ENCODE data around the gene HAUS5.
"Not testable (repeated sequence)": the region's sequence is repeated elsewhere in the genome, so short reads cannot be mapped to it uniquely, and the experiment has no call there.

Gene HAUS5

GRCh38 chr19:35596366-35596999, 16.1 kb upstream of the HAUS5 start:
- Histone ChIP-seq H3F3A (ENCODE audit: insufficient read depth, low read length) (no peaks in the 10 kb centered on the region), H3K36me3 (ENCODE audit: insufficient read depth, low read length) (no peaks in the 10 kb centered on the region), H3K4me1 (ENCODE audit: insufficient read depth, low read length, severe bottlenecking) (no peaks in the 10 kb centered on the region), H3K27me3 (ENCODE audit: insufficient read depth, low read length) (no peaks in the 10 kb centered on the region), H3K4me2 (ENCODE audit: low read length) (no peak overlapping the region), H3K27ac (ENCODE audit: low read depth, low read length, poor library complexity, severe bottlenecking) (no peak overlapping the region), H2AFZ (ENCODE audit: low read length) (no peak overlapping the region), H3K9me2 (ENCODE audit: low read depth, low read length) (no peaks in the 10 kb centered on the region), H3K4me3 (ENCODE audit: low read depth, low read length, poor library complexity, severe bottlenecking) (no peak overlapping the region), H3K79me2 (ENCODE audit: insufficient read depth, low read length) (no peaks in the 10 kb centered on the region), H3K9ac (ENCODE audit: low read length) (no peak overlapping the region), H3K9me3 (ENCODE audit: low read length) (no peaks in the 10 kb centered on the region), H4K20me1 (ENCODE audit: insufficient read depth, low read length) (no peaks in the 10 kb centered on the region)
- TF ChIP-seq EZH2 (IDR thresholded peaks at IDR 0.05; ENCODE audit: borderline replicate concordance, low read length) (no peak), CTCF (IDR thresholded peaks at IDR 0.05; ENCODE audit: low read length) (no peak)

- no peak overlapping the region for H3K27ac ChIP-seq (ENCODE audit: low read depth, low read length, poor library complexity, severe bottlenecking)
- H3K79me2 ChIP-seq (ENCODE audit: insufficient read depth, low read length) = no peaks in the 10 kb centered on the region
- H3K9me2 ChIP-seq (ENCODE audit: low read depth, low read length) = no peaks in the 10 kb centered on the region
- no peaks in the 10 kb centered on the region for H3K36me3 ChIP-seq (ENCODE audit: insufficient read depth, low read length)
- H3F3A ChIP-seq (ENCODE audit: insufficient read depth, low read length) = no peaks in the 10 kb centered on the region
- no peaks in the 10 kb centered on the region for H4K20me1 ChIP-seq (ENCODE audit: insufficient read depth, low read length)
- H2AFZ ChIP-seq (ENCODE audit: low read length) = no peak overlapping the region
- H3K4me2 ChIP-seq (ENCODE audit: low read length) = no peak overlapping the region
- H3K9me3 ChIP-seq (ENCODE audit: low read length) = no peaks in the 10 kb centered on the region
- H3K4me1 ChIP-seq (ENCODE audit: insufficient read depth, low read length, severe bottlenecking) = no peaks in the 10 kb centered on the region
- TF ChIP-seq EZH2 (IDR thresholded peaks at IDR 0.05; ENCODE audit: borderline replicate concordance, low read length) (no peak), CTCF (IDR thresholded peaks at IDR 0.05; ENCODE audit: low read length) (no peak)
- H3K27me3 ChIP-seq (ENCODE audit: insufficient read depth, low read length) = no peaks in the 10 kb centered on the region
- no peak overlapping the region for H3K4me3 ChIP-seq (ENCODE audit: low read depth, low read length, poor library complexity, severe bottlenecking)
- no peak overlapping the region for H3K9ac ChIP-seq (ENCODE audit: low read length)
These were observed 10.6 kb upstream of the HAUS5 start for GRCh38 chr19:35601971-35602370.

DNA sequence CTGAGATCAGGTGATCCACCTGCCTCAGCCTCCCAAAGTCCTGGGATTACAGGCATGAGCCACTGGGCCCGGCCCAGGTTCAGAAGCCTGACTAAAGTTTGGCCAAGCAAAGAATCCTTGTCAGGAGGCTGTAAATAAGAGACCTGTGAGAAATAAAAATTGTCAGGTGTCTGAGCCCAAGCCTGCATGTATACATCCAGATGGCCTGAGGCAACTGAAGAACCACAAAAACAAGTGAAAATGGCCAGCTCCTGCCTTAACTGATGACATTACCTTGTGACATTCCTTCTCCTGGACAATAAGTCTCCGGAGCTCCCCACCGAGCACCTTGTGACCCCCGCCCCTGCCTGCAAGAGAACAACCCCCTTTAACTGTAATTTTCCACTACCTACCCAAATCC, 8.1 kb upstream of the HAUS5 start:
- not testable (repeated sequence) for H3K4me3 ChIP-seq (ENCODE audit: low read depth, low read length, poor library complexity, severe bottlenecking); H3K4me2 ChIP-seq (ENCODE audit: low read length); H3K27me3 ChIP-seq (ENCODE audit: insufficient read depth, low read length); H3K79me2 ChIP-seq (ENCODE audit: insufficient read depth, low read length); H2AFZ ChIP-seq (ENCODE audit: low read length); H3K9me3 ChIP-seq (ENCODE audit: low read length); H3K9ac ChIP-seq (ENCODE audit: low read length); H3K27ac ChIP-seq (ENCODE audit: low read depth, low read length, poor library complexity, severe bottlenecking); H3K9me2 ChIP-seq (ENCODE audit: low read depth, low read length); H3F3A ChIP-seq (ENCODE audit: insufficient read depth, low read length); H3K4me1 ChIP-seq (ENCODE audit: insufficient read depth, low read length, severe bottlenecking); H4K20me1 ChIP-seq (ENCODE audit: insufficient read depth, low read length); H3K36me3 ChIP-seq (ENCODE audit: insufficient read depth, low read length)

DNA sequence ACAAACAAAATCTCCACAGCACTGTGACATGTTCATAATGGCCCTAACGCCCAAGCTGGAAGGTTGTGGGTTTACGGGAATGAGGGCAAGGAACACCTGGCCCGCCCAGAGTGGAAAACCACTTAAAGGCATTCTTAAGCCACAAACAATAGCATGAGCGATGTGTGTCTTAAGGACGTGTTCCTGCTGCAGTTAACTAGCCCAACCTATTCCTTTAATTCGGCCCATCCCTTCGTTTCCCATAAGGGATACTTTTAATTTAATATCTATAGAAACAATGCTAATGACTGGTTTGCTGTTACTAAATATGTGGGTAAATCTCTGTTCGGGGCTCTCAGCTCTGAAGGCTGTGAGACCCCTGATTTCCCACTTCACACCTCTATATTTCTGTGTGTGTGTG, 5.4 kb upstream of the HAUS5 start:
- not testable (repeated sequence) for H3K4me3 ChIP-seq (ENCODE audit: low read depth, low read length, poor library complexity, severe bottlenecking); H3K4me2 ChIP-seq (ENCODE audit: low read length); H3K79me2 ChIP-seq (ENCODE audit: insufficient read depth, low read length); H3K9me2 ChIP-seq (ENCODE audit: low read depth, low read length); H3K9me3 ChIP-seq (ENCODE audit: low read length); H3K36me3 ChIP-seq (ENCODE audit: insufficient read depth, low read length); H2AFZ ChIP-seq (ENCODE audit: low read length); H3K9ac ChIP-seq (ENCODE audit: low read length); H3K27ac ChIP-seq (ENCODE audit: low read depth, low read length, poor library complexity, severe bottlenecking); H3K27me3 ChIP-seq (ENCODE audit: insufficient read depth, low read length); H4K20me1 ChIP-seq (ENCODE audit: insufficient read depth, low read length); H3F3A ChIP-seq (ENCODE audit: insufficient read depth, low read length)
- peaks cover 22% of the 10 kb centered on the region for H3K4me1 ChIP-seq (ENCODE audit: insufficient read depth, low read length, severe bottlenecking)

Measured in OCI-LY1 (cell line).